CD14-positive monocyte (primary cell): ENCODE data around the gene NOX5. TPM values are rescaled to one million over a fixed set of nuclear protein-coding genes. Genes with fewer than 3 reads are reported as not detected.

ENCODE experiments used
- DNase-seq, 3 donors: peaks; one replicate each; pipeline ENCODE4 v3.0.0-alpha.2; 2011 to 2022
- H2AFZ ChIP-seq: 2 replicates; pipeline ENCODE4 v1.6.0; 2012; ENCODE audit warnings: mild to moderate bottlenecking, low read depth, low read length, inconsistent platforms; ENCODE audit not compliant: insufficient read depth, poor library complexity, severe bottlenecking
- H3K27ac ChIP-seq, 2 donors: 1 replicate in 1 of 2; 2 replicates in 1 of 2; pipeline ENCODE4 v1.5.1; 2012 to 2013; ENCODE audit warnings: low read length in 2 of 2, control low read depth in 1 of 2, inconsistent platforms in 1 of 2, low read depth in 1 of 2, mild to moderate bottlenecking in 1 of 2
- H3K27me3 ChIP-seq, 2 donors: one replicate each; pipeline versions ENCODE4 v1.6.0 to v1.6.1; 2011 to 2013; ENCODE audit warnings: low read length in 2 of 2; ENCODE audit not compliant: control insufficient read depth in 2 of 2, insufficient read depth in 2 of 2
- H3K36me3 ChIP-seq, 2 donors: replicated peaks in 1 of 2; 1 replicate in 1 of 2; 2 replicates in 1 of 2; pipeline versions ENCODE4 v1.5.1 to v1.6.1; 2012 to 2013; ENCODE audit warnings: low read length in 2 of 2, control low read depth in 1 of 2, inconsistent platforms in 1 of 2, mild to moderate bottlenecking in 1 of 2; ENCODE audit not compliant: insufficient read depth in 2 of 2, control insufficient read depth in 1 of 2
- H3K4me1 ChIP-seq, 2 donors: 1 replicate in 1 of 2; 2 replicates in 1 of 2; pipeline versions ENCODE4 v1.5.1 to v1.6.1; 2012 to 2013; ENCODE audit warnings: low read length in 2 of 2, control low read depth in 1 of 2, inconsistent platforms in 1 of 2, mild to moderate bottlenecking in 1 of 2, moderate library complexity in 1 of 2; ENCODE audit not compliant: insufficient read depth in 2 of 2, control insufficient read depth in 1 of 2
- H3K4me2 ChIP-seq: replicated peaks from 2 replicates; pipeline ENCODE3; 2012; ENCODE audit warnings: low read length, moderate library complexity, mild to moderate bottlenecking; ENCODE audit not compliant: poor library complexity, severe bottlenecking; ENCODE audit errors: extremely low read depth
- H3K4me3 ChIP-seq, 3 experiments: fragments of 200-600 bp in 1 of 3; sonication (generic) in 1 of 3; replicated peaks in 1 of 3; 1 replicate in 2 of 3; 2 replicates in 1 of 3; pipeline ENCODE4 v1.5.1; 2011 to 2013; ENCODE audit warnings: low read length in 3 of 3, mild to moderate bottlenecking in 3 of 3, control low read depth in 2 of 3, low read depth in 2 of 3, inconsistent platforms in 1 of 3, moderate library complexity in 1 of 3
- H3K79me2 ChIP-seq: 2 replicates; pipeline ENCODE4 v1.6.0; 2012; ENCODE audit warnings: mild to moderate bottlenecking, control low read depth, inconsistent platforms, low read length, moderate library complexity; ENCODE audit not compliant: insufficient read depth
- H3K9ac ChIP-seq: 2 replicates; pipeline ENCODE4 v1.6.0; 2017; ENCODE audit warnings: low read length, mild to moderate bottlenecking; ENCODE audit not compliant: insufficient read depth, poor library complexity, severe bottlenecking
- H3K9me3 ChIP-seq, 2 donors: replicated peaks in 1 of 2; 1 replicate in 1 of 2; 2 replicates in 1 of 2; pipeline versions ENCODE4 v1.5.1 to v1.6.1; 2012 to 2013; ENCODE audit warnings: low read length in 2 of 2, control low read depth in 1 of 2; ENCODE audit not compliant: control insufficient read depth in 1 of 2, insufficient read depth in 1 of 2
- H4K20me1 ChIP-seq: 2 replicates; pipeline ENCODE4 v1.6.0; 2012; ENCODE audit warnings: mild to moderate bottlenecking, low read length, control low read depth, moderate library complexity; ENCODE audit not compliant: insufficient read depth
- H3K27ac Mint-ChIP-seq, 7 donors: one replicate each; pipeline ENCODE4 v1.8.0; 2020; ENCODE audit warnings: mild to moderate bottlenecking in 7 of 7, mixed read lengths in 7 of 7, moderate library complexity in 6 of 7, inconsistent platforms in 2 of 7
- H3K27me3 Mint-ChIP-seq, 3 donors: one replicate each; pipeline ENCODE4 v1.8.0; 2021 to 2022; ENCODE audit warnings: low read depth in 3 of 3, mild to moderate bottlenecking in 3 of 3, mixed read lengths in 3 of 3, moderate library complexity in 3 of 3, inconsistent platforms in 1 of 3
- H3K36me3 Mint-ChIP-seq, 2 donors: one replicate each; pipeline ENCODE4 v1.8.0; 2020; ENCODE audit warnings: mixed read lengths in 2 of 2, inconsistent platforms in 1 of 2, mild to moderate bottlenecking in 1 of 2
- H3K4me1 Mint-ChIP-seq: one replicate; pipeline ENCODE4 v1.8.0; 2020; ENCODE audit warnings: mild to moderate bottlenecking, mixed read lengths
- H3K4me3 Mint-ChIP-seq, 2 donors: one replicate each; pipeline ENCODE4 v1.8.0; 2020; ENCODE audit warnings: mild to moderate bottlenecking in 2 of 2, mixed read lengths in 2 of 2, moderate library complexity in 1 of 2
- H3K9me3 Mint-ChIP-seq, 7 donors: one replicate each; pipeline ENCODE4 v1.8.0; 2020 to 2022; ENCODE audit warnings: mixed read lengths in 7 of 7, mild to moderate bottlenecking in 6 of 7, moderate library complexity in 6 of 7, inconsistent platforms in 2 of 7
- CTCF ChIP-seq: fragments of 200-600 bp; IDR thresholded peaks from one replicate; pipeline ENCODE4 v1.8.0; 2022; ENCODE audit warnings: antibody characterized with exemption, mild to moderate bottlenecking
- WGBS: methylation state at CpG from one replicate; pipeline ENCODE4 v1.1.5; 2013; ENCODE audit warnings: missing lambda C conversion rate; ENCODE audit not compliant: insufficient coverage; 5-methylcytosine and 5-hydroxymethylcytosine counted together
- intact Hi-C, 2 donors: fragments of 100-400 bp; cut with micrococcal nuclease; formaldehyde crosslinking; loops; one replicate each; pipeline versions ENCODE4 v1.15.0 to v1.15.1; 2023
- polyA plus RNA-seq, 3 donors: library from polyadenylated mRNA; depleted of rRNA in 1 of 3; unstranded in 2 of 3; stranded (reverse) in 1 of 3; fragments of 300-500 nt in 2 of 3; fragments of >200 nt in 1 of 3; fragmentation: Illumina TruSeq in 2 of 3; gene quantifications; 1 replicate in 2 of 3; 2 replicates in 1 of 3; pipeline ENCODE4 v1.2.3, GENCODE V29; 2012 to 2021

NOX5 gene
- polyA plus RNA-seq, 3 donors, result not detected

GRCh38 chr15:68994981-68995761, 19.3 kb upstream of the NOX5 start:
- Histone ChIP-seq H3K4me3 (no peak overlapping the region), H3K4me2 (no peak overlapping the region), H3K9ac (no peak overlapping the region), H3K27me3 (no peaks in the 10 kb centered on the region), H2AFZ (no peak overlapping the region), H3K36me3 (no peaks in the 10 kb centered on the region), H3K27ac (no peak overlapping the region), H4K20me1 (no peaks in the 10 kb centered on the region), H3K9me3 (no peaks in the 10 kb centered on the region), H3K79me2 (no peaks in the 10 kb centered on the region), H3K4me1 (no peaks in the 10 kb centered on the region)
- DNase-seq, result no peak
- peaks cover 0 to under 1% (median 0%) of the 10 kb centered on the region in 3 donors for H3K27me3 Mint-ChIP-seq
- H3K27ac Mint-ChIP-seq, result no peak overlapping the region
- TF ChIP-seq CTCF, result no peak
- no peaks in the 10 kb centered on the region for H3K4me1 Mint-ChIP-seq
- WGBS, result 94% methylated on average over 3 of the region's 9 CpGs
- peaks cover 0 to 1% (median 0%) of the 10 kb centered on the region in 7 donors for H3K9me3 Mint-ChIP-seq
- intact Hi-C loops, result no loop called here
- no peaks in the 10 kb centered on the region for H3K36me3 Mint-ChIP-seq
- H3K4me3 Mint-ChIP-seq, result no peak overlapping the region

- H3K9me3 Mint-ChIP-seq, result peaks cover 0 to 1% (median 0%) of the 10 kb centered on the region in 7 donors
- H3K36me3 Mint-ChIP-seq, result no peaks in the 10 kb centered on the region
- H3K27ac Mint-ChIP-seq, result no peak overlapping the region
- no peaks in the 10 kb centered on the region for H3K36me3 ChIP-seq
- no peak for DNase-seq
- no peak overlapping the region for H3K4me3 Mint-ChIP-seq
- no peak overlapping the region for H2AFZ ChIP-seq
- no peaks in the 10 kb centered on the region for H3K4me1 ChIP-seq
- H3K4me2 ChIP-seq, result no peak overlapping the region
- TF ChIP-seq CTCF, result no peak
- no peaks in the 10 kb centered on the region for H4K20me1 ChIP-seq
- H3K27me3 ChIP-seq, result no peaks in the 10 kb centered on the region
- no peak overlapping the region for H3K9ac ChIP-seq
- no peak overlapping the region for H3K27ac ChIP-seq
- intact Hi-C loops, result no loop called here
- no peak overlapping the region for H3K4me3 ChIP-seq
- no peaks in the 10 kb centered on the region for H3K9me3 ChIP-seq
- no peaks in the 10 kb centered on the region for H3K79me2 ChIP-seq
- peaks cover 0 to 8% (median 2%) of the 10 kb centered on the region in 3 donors for H3K27me3 Mint-ChIP-seq
- no peaks in the 10 kb centered on the region for H3K4me1 Mint-ChIP-seq
- WGBS, result 96% methylated on average over 2 of the region's 4 CpGs
Measured at GRCh38 chr15:68997050-68997449, 17.4 kb upstream of the NOX5 start.
